Spleen (tissue), 11 donors: ENCODE measurements around the gene MAPK8IP3. TPM values are rescaled to one million over a fixed set of nuclear protein-coding genes. Genes with fewer than 3 reads are reported as not detected.

Source experiments
- DNase-seq: peaks from one replicate; pipeline ENCODE4 v3.0.0-alpha.2; 2020
- H3K27ac ChIP-seq, 8 donors: fragments of 200-600 bp; sonication (generic) in 7 of 8; 1 replicate in 4 of 8; 2 replicates in 4 of 8; pipeline versions ENCODE4 v1.5.0 to v1.8.0; 2016 to 2021; ENCODE audit warnings: inconsistent platforms in 4 of 8, mild to moderate bottlenecking in 4 of 8, moderate library complexity in 1 of 8
- H3K27me3 ChIP-seq, 7 donors: fragments of 200-600 bp; sonication (generic) in 6 of 7; replicated peaks in 1 of 7; 1 replicate in 4 of 7; 2 replicates in 3 of 7; pipeline versions ENCODE4 v1.5.0 to v1.8.0; 2016 to 2021; ENCODE audit warnings: inconsistent platforms in 3 of 7, mild to moderate bottlenecking in 1 of 7
- H3K36me3 ChIP-seq, 6 donors: fragments of 200-600 bp; sonication (generic) in 5 of 6; 1 replicate in 4 of 6; 2 replicates in 2 of 6; pipeline versions ENCODE4 v1.5.0 to v1.8.0; 2016 to 2021; ENCODE audit warnings: inconsistent platforms in 2 of 6
- H3K4me1 ChIP-seq, 6 donors: fragments of 200-600 bp; sonication (generic) in 5 of 6; 1 replicate in 3 of 6; 2 replicates in 3 of 6; pipeline versions ENCODE4 v1.5.0 to v1.8.0; 2016 to 2021; ENCODE audit warnings: inconsistent platforms in 3 of 6
- H3K4me3 ChIP-seq, 8 donors: fragments of 200-600 bp; sonication (generic) in 7 of 8; 1 replicate in 4 of 8; 2 replicates in 4 of 8; pipeline versions ENCODE4 v1.5.0 to v1.8.0; 2016 to 2021; ENCODE audit warnings: inconsistent platforms in 4 of 8, mild to moderate bottlenecking in 4 of 8, moderate library complexity in 2 of 8
- H3K9me3 ChIP-seq, 8 donors: fragments of 200-600 bp; sonication (generic) in 7 of 8; 1 replicate in 4 of 8; 2 replicates in 4 of 8; pipeline versions ENCODE4 v1.5.0 to v1.8.0; 2016 to 2021; ENCODE audit warnings: inconsistent platforms in 4 of 8
- POLR2A ChIP-seq, 3 donors: fragments of 450-650 bp; IDR thresholded peaks; one replicate each; pipeline ENCODE4 v1.5.1; 2017; ENCODE audit warnings: antibody characterized with exemption in 3 of 3, mild to moderate bottlenecking in 1 of 3
- POLR2AphosphoS5 ChIP-seq, 3 donors: sonication (generic); formaldehyde crosslinking; IDR thresholded peaks; one replicate each; pipeline ENCODE4 v1.5.1; 2017; ENCODE audit warnings: antibody characterized with exemption in 3 of 3
- WGBS, 5 donors: extraction: QIAGEN DNeasy Blood & Tissue Kit in 3 of 5; methylation state at CpG; one replicate each; pipeline versions ENCODE4 v1.1.5 to v1.1.7; 2013 to 2018; 5-methylcytosine and 5-hydroxymethylcytosine counted together
- intact Hi-C: fragments of 100-400 bp; cut with DNase I; formaldehyde crosslinking; loops from one replicate; pipeline ENCODE4 v1.15.0; 2023; ENCODE audit warnings: low total_unique reads
- polyA plus RNA-seq, 3 donors: library from polyadenylated mRNA; stranded (reverse); fragments of 200-250 nt; gene quantifications; one replicate each; pipeline ENCODE4 v1.2.1, GENCODE V29; 2013
- total RNA-seq, 7 donors: library from RNA; depleted of rRNA in 3 of 7; stranded (reverse); fragments of >200 nt in 3 of 7; fragmentation: NEBNext Ultra II Directional in 4 of 7; extraction: Animal tissue kit (Norgen Biotek cat#: 25700) in 4 of 7; gene quantifications; one replicate each; pipeline versions ENCODE4 v1.1.0 to v1.2.1, GENCODE V29; 2016 to 2021
- TF ChIP-seq, protein P1 (sequence below), 11 experiments: fragments of 200-600 bp in 7 of 11; fragments of 450-650 bp in 4 of 11; sonication (generic) in 4 of 11; IDR thresholded peaks in 8 of 11; conservative IDR thresholded peaks in 3 of 11; 1 replicate in 7 of 11; 2 replicates in 4 of 11; pipeline versions ENCODE4 v1.4.0 to v1.8.0; 2016 to 2021; ENCODE audit warnings: antibody characterized with exemption in 11 of 11, inconsistent platforms in 4 of 11, mild to moderate bottlenecking in 1 of 11
- donor health status: healthy with polysubstance abuse.
- donor health status: DM: no; HTN: no; CAD: no; lungs with moderate emphysema.
- donor health status: DM: no; HTN: no; CAD: no.
- donor health status: Bipolar disorder and iron deficiency.
- donor health status: healthy.
- donor health status: DM: no; HTN: no; CAD: no.
- donor health status: DM: yes; HTN: yes; CAD: no.

Gene MAPK8IP3
- total and polyA plus RNA-seq, 10 donors: 27.2 to 134 (median 114) TPM

DNA sequence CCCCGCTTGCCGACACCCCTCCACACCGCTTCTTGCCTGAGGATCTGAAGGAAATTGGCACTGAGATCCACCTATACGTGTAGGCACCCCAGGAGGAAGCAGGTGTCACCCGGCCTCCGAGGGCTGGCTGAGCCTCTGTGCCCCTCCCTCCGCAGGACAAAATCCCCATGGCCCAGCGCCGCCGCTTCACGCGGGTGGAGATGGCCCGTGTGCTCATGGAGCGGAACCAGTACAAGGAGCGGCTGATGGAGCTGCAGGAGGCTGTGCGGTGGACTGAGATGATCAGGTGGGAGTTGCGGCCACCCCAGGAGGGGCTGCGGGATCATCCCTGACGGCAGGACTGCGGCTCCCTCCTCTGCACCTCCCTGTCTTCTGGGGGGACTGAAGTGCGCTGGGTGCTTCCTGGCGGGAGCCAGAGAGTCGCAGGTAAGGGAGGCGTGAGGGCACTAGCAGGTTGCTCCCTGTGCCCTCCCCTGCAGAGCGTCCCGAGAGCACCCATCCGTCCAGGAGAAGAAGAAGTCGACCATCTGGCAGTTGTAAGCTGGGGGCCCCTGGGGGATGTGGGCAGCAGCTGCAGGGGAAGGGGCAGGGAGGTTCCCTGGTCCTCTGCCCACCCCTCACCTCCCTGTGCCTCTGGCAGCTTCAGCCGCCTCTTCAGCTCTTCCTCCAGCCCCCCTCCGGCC, 56.3 kb downstream of the MAPK8IP3 start:
- peaks cover 0 to 100% (median 85%) of the 10 kb centered on the region in 6 donors for H3K36me3 ChIP-seq
- no peak overlapping the region for H3K4me3 ChIP-seq
- H3K9me3 ChIP-seq: no peaks in the 10 kb centered on the region
- H3K27me3 ChIP-seq: no peaks in the 10 kb centered on the region
- WGBS, 5 donors: 90 to 94% (median 92%) methylated on average over 26 to 30 of the region's 30 CpGs
- H3K27ac ChIP-seq: no peak overlapping the region
- TF ChIP-seq POLR2AphosphoS5 (IDR thresholded peaks at IDR 0.05): peak in 2 of 3 donors; percentile 29 to 44
- no peak for TF ChIP-seq POLR2A (IDR thresholded peaks at IDR 0.05)
- intact Hi-C loops: no loop called here
- DNase-seq: no peak
- peaks cover 0 to 2% (median 0%) of the 10 kb centered on the region in 6 donors for H3K4me1 ChIP-seq

DNA sequence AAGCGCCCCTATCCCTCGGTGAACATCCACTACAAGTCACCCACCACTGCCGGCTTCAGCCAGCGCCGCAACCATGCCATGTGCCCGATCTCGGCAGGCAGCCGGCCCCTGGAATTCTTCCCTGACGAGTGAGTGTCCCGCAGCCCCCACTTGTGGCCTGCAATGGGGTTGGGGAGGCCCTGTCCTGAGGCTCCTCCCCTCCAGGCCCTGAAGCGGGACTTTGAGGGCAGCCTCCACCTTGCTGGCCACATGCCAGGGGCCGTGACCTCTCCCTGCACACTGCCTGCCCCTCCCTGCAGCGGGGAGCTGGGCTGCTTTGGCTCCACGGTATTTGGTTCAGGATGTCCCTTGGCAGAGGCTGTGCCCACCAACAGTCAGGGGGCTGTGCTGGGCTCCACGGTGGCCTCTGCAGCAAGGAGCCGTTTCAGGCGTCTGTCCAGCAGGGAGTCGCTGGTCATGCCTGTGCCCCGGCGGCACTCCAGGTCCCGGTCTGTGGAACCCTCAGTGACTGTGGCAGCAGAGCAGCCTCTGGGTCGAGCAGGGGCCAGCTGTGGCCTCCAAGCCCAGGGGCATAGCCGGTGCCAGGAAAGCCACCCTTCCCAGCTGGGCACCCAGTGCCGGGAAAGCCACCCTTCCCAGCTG, 57.0 kb downstream of the MAPK8IP3 start:
- Histone ChIP-seq H3K27ac (no peak overlapping the region), H3K36me3 (peaks cover 0 to 100% (median 87%) of the 10 kb centered on the region in 6 donors), H3K4me1 (no peaks in the 10 kb centered on the region), H3K4me3 (no peak overlapping the region), H3K9me3 (no peaks in the 10 kb centered on the region), H3K27me3 (no peaks in the 10 kb centered on the region)
- intact Hi-C loops: no loop called here
- 84 to 94% (median 92%) methylated on average over 22 to 24 of the region's 24 CpGs for WGBS, 5 donors
- DNase-seq: no peak
- TF ChIP-seq, protein P1, sequence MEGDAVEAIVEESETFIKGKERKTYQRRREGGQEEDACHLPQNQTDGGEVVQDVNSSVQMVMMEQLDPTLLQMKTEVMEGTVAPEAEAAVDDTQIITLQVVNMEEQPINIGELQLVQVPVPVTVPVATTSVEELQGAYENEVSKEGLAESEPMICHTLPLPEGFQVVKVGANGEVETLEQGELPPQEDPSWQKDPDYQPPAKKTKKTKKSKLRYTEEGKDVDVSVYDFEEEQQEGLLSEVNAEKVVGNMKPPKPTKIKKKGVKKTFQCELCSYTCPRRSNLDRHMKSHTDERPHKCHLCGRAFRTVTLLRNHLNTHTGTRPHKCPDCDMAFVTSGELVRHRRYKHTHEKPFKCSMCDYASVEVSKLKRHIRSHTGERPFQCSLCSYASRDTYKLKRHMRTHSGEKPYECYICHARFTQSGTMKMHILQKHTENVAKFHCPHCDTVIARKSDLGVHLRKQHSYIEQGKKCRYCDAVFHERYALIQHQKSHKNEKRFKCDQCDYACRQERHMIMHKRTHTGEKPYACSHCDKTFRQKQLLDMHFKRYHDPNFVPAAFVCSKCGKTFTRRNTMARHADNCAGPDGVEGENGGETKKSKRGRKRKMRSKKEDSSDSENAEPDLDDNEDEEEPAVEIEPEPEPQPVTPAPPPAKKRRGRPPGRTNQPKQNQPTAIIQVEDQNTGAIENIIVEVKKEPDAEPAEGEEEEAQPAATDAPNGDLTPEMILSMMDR (IDR thresholded peaks at IDR 0.05 in 8 of 11, conservative IDR thresholded peaks at IDR 0.05 in 3 of 11): no peak

DNA sequence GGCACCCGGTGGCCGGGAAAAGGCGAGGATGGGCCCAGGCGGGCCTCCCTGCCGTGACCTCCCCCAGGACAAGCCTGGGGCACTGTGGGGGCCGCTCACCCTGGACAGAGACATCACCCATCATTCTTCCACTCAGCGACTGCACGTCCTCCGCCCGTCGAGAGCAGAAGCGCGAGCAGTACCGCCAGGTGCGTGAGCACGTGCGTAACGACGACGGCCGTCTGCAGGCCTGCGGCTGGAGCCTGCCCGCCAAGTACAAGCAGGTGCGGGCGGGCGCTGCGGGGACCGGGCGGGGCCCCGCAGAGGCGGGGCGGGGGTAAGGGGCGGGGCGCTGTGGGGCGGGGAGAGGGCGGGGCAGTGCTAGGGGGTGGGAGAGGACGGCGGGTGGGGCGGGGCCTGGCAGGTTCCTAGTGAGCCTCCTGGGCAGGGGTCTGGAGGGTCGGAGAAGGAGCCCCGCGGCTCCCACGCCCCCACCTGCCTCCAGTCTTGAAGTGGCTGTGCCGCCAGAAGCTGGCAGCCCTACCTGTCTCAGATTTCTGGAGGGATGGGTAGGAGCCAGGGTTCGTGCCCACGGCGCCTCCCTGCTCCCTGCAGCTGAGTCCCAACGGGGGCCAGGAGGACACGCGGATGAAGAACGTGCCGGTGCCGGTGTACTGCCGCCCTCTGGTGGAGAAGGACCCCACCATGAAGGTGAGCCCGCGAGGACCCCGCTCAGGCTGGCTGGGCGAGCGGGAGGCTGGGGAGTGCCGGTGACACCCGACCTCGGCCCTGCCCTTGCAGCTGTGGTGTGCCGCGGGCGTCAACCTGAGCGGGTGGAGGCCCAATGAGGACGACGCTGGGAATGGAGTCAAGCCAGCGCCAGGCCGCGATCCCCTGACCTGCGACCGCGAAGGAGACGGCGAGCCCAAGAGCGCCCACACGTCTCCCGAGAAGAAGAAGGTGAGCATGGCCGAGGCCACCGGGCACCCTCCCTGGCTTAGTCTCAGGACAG, 57.8 kb downstream of the MAPK8IP3 start:
- TF ChIP-seq, protein P1 (IDR thresholded peaks at IDR 0.05 in 8 of 11, conservative IDR thresholded peaks at IDR 0.05 in 3 of 11): peak in 3 of 11 experiments; percentile 5 to 24 (median 12)
- TF ChIP-seq POLR2AphosphoS5 (IDR thresholded peaks at IDR 0.05): peak in 1 of 3 donors; percentile 65
- TF ChIP-seq POLR2A (IDR thresholded peaks at IDR 0.05): no peak
- Histone ChIP-seq H3K9me3 (no peaks in the 10 kb centered on the region), H3K27ac (no peak overlapping the region), H3K4me1 (peaks cover 0 to 2% (median 0%) of the 10 kb centered on the region in 6 donors), H3K36me3 (peaks cover 0 to 100% (median 89%) of the 10 kb centered on the region in 6 donors), H3K27me3 (no peaks in the 10 kb centered on the region), H3K4me3 (no peak overlapping the region)
- no peak for DNase-seq
- intact Hi-C loops: no loop called here
- WGBS, 5 donors: 87 to 93% (median 89%) methylated on average over 63 to 81 of the region's 81 CpGs

DNA sequence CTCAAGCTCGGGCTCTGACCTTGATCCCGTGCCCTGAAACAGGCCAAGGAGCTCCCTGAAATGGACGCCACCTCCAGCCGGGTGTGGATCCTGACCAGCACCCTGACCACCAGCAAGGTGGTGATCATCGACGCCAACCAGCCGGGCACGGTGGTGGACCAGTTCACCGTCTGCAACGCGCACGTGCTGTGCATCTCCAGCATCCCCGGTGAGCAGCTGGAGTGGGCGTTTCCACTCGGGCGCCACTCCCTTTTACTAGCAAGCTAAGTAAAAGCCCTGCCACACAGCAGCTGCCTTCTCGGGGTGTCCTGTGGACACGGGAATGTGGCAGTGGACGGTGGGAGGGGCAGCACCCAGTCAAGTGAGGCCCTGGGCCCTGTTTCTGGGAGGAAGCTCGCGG, 59.0 kb downstream of the MAPK8IP3 start:
- intact Hi-C loops: no loop called here
- no peaks in the 10 kb centered on the region for H3K9me3 ChIP-seq
- peaks cover 0 to 100% (median 90%) of the 10 kb centered on the region in 6 donors for H3K36me3 ChIP-seq
- DNase-seq: no peak
- WGBS, 5 donors: 89 to 96% (median 93%) methylated on average over 9 to 21 of the region's 21 CpGs
- no peak overlapping the region for H3K4me3 ChIP-seq
- H3K27me3 ChIP-seq: no peaks in the 10 kb centered on the region
- peak in 1 of 3 donors; percentile 25 for TF ChIP-seq POLR2AphosphoS5 (IDR thresholded peaks at IDR 0.05)
- TF ChIP-seq, protein P1 (IDR thresholded peaks at IDR 0.05 in 8 of 11, conservative IDR thresholded peaks at IDR 0.05 in 3 of 11): no peak
- no peak for TF ChIP-seq POLR2A (IDR thresholded peaks at IDR 0.05)
- peaks cover 0 to 13% (median 6%) of the 10 kb centered on the region in 6 donors for H3K4me1 ChIP-seq
- no peak overlapping the region for H3K27ac ChIP-seq
